Esophagus squamous epithelium (tissue), 5 donors: ENCODE measurements around the gene PTPRD. TPM values are rescaled to one million over a fixed set of nuclear protein-coding genes. Genes with fewer than 3 reads are reported as not detected.

ENCODE experiments used
- DNase-seq: peaks from one replicate; lab custom pipeline; 2025; lab: John Stamatoyannopoulos, UW
- H3K27ac ChIP-seq, 4 donors: fragments of 200-600 bp; sonication (generic); one replicate each; pipeline ENCODE4 v1.5.1; 2016 to 2019; ENCODE audit warnings: mild to moderate bottlenecking in 1 of 4
- H3K27me3 ChIP-seq, 4 donors: fragments of 200-600 bp; sonication (generic); 1 replicate in 3 of 4; 2 replicates in 1 of 4; pipeline versions ENCODE4 v1.5.1 to v1.6.0; 2017 to 2021; ENCODE audit warnings: antibody characterized with exemption in 1 of 4
- H3K36me3 ChIP-seq, 3 donors: fragments of 200-600 bp; sonication (generic); one replicate each; pipeline ENCODE4 v1.5.1; 2016 to 2019
- H3K4me1 ChIP-seq, 3 donors: fragments of 200-600 bp; sonication (generic); one replicate each; pipeline ENCODE4 v1.5.1; 2017 to 2019
- H3K4me3 ChIP-seq, 4 donors: fragments of 200-600 bp; sonication (generic); 1 replicate in 3 of 4; 2 replicates in 1 of 4; pipeline ENCODE4 v1.5.1; 2016 to 2019; ENCODE audit warnings: mild to moderate bottlenecking in 2 of 4, moderate library complexity in 1 of 4
- H3K9me3 ChIP-seq, 3 donors: fragments of 200-600 bp; sonication (generic); one replicate each; pipeline ENCODE4 v1.5.1; 2016 to 2019
- CTCF ChIP-seq, 6 experiments: fragments of 450-650 bp in 4 of 6; fragments of 200-600 bp in 2 of 6; sonication (generic) in 2 of 6; IDR thresholded peaks; one replicate each; pipeline ENCODE4 v1.5.1; 2016 to 2019; ENCODE audit warnings: antibody characterized with exemption in 6 of 6, mild to moderate bottlenecking in 4 of 6, moderate library complexity in 4 of 6
- POLR2A ChIP-seq, 4 donors: fragments of 450-650 bp; IDR thresholded peaks; one replicate each; pipeline ENCODE4 v1.6.1; 2017; ENCODE audit warnings: antibody characterized with exemption in 4 of 4, mild to moderate bottlenecking in 4 of 4, moderate library complexity in 3 of 4
- WGBS, 2 donors: methylation state at CpG; one replicate each; pipeline ENCODE4 v1.1.5; 2018; 5-methylcytosine and 5-hydroxymethylcytosine counted together
- intact Hi-C: fragments of 100-400 bp; cut with DNase I; formaldehyde crosslinking; loops from one replicate; pipeline ENCODE4 v1.15.0; 2022
- total RNA-seq, 4 donors: library from RNA; depleted of rRNA; stranded (reverse); fragments of >200 nt; gene quantifications; one replicate each; pipeline ENCODE4 v1.1.0, GENCODE V29; 2016
- donor health status: DM: yes; HTN: yes; CAD: no.

PTPRD gene
- 10 to 100 TPM in 1 of 4 donors, 1 to 10 TPM in 2, under 1 TPM in 1; 0.23 to 16.3 (median 6.6) TPM for total RNA-seq

GRCh38 chr9:10612641-10613398 lies at the start of gene PTPRD:
TSS of gene PTPRD (minus strand) at chr9:10613002.
- H3K9me3 ChIP-seq = no peaks in the 10 kb centered on the region
- H3K27ac ChIP-seq = no peak within 1 kb of the TSS
- intact Hi-C loops = no loop called here
- peaks cover 0 to 17% (median 6%) of the 10 kb centered on the region in 3 donors for H3K4me1 ChIP-seq
- peak within 1 kb of the TSS; percentile 23 to 63 (median 40) for H3K4me3 ChIP-seq
- H3K36me3 ChIP-seq = no peaks in the 10 kb centered on the region
- no peak for TF ChIP-seq POLR2A (IDR thresholded peaks at IDR 0.05)
- TF ChIP-seq CTCF (IDR thresholded peaks at IDR 0.05) = peak in 3 of 6 experiments; percentile 18 to 55 (median 30)
- WGBS, 2 donors = 7 to 9% methylated on average over 5 to 16 of the region's 87 CpGs
- no peak for DNase-seq
- H3K27me3 ChIP-seq = peaks cover 0 to 81% (median 9%) of the 10 kb centered on the region in 4 donors

- Histone ChIP-seq H3K27ac (no peak overlapping the region), H3K4me1 (no peaks in the 10 kb centered on the region), H3K36me3 (no peaks in the 10 kb centered on the region), H3K27me3 (no peaks in the 10 kb centered on the region), H3K4me3 (no peak overlapping the region), H3K9me3 (no peaks in the 10 kb centered on the region)
- 20% methylated on average over 2 of the region's 2 CpGs for WGBS, 2 donors
- no peak for DNase-seq
- intact Hi-C loops = no loop called here
- TF ChIP-seq CTCF (IDR thresholded peaks at IDR 0.05) (no peak), POLR2A (IDR thresholded peaks at IDR 0.05) (no peak)
Observed at GRCh38 chr9:10661994-10662393, 49.2 kb upstream of the PTPRD start.

- 25 to 80% methylated on average over 1 of the region's 1 CpG for WGBS, 2 donors
- H3K4me1 ChIP-seq = no peaks in the 10 kb centered on the region
- no peaks in the 10 kb centered on the region for H3K27me3 ChIP-seq
- TF ChIP-seq POLR2A (IDR thresholded peaks at IDR 0.05) = no peak
- no peak for TF ChIP-seq CTCF (IDR thresholded peaks at IDR 0.05)
- no peak for DNase-seq
- intact Hi-C loops = no loop called here
- H3K9me3 ChIP-seq = no peaks in the 10 kb centered on the region
- H3K27ac ChIP-seq = no peak overlapping the region
- H3K4me3 ChIP-seq = no peak overlapping the region
- no peaks in the 10 kb centered on the region for H3K36me3 ChIP-seq
Observed at GRCh38 chr9:10661376-10661775, 48.6 kb upstream of the PTPRD start.

- 30 to 100% methylated on average over 1 to 2 of the region's 2 CpGs for WGBS, 2 donors
- Histone ChIP-seq H3K27ac (no peak overlapping the region), H3K27me3 (no peaks in the 10 kb centered on the region), H3K4me1 (no peaks in the 10 kb centered on the region), H3K9me3 (peaks cover 0 to 6% (median 5%) of the 10 kb centered on the region in 3 donors), H3K36me3 (no peaks in the 10 kb centered on the region), H3K4me3 (no peak overlapping the region)
- intact Hi-C loops = no loop called here
- TF ChIP-seq CTCF (IDR thresholded peaks at IDR 0.05) (no peak), POLR2A (IDR thresholded peaks at IDR 0.05) (no peak)
- no peak for DNase-seq
Observed at GRCh38 chr9:10651012-10651411, 38.2 kb upstream of the PTPRD start.

GRCh38 chr9:10649076-10649475 lies 36.3 kb upstream of the PTPRD start:
- Histone ChIP-seq H3K4me3 (no peak overlapping the region), H3K9me3 (peaks cover 0 to 6% (median 5%) of the 10 kb centered on the region in 3 donors), H3K27ac (no peak overlapping the region), H3K36me3 (no peaks in the 10 kb centered on the region), H3K4me1 (no peaks in the 10 kb centered on the region), H3K27me3 (no peaks in the 10 kb centered on the region)
- intact Hi-C loops = no loop called here
- TF ChIP-seq POLR2A (IDR thresholded peaks at IDR 0.05) = no peak
- TF ChIP-seq CTCF (IDR thresholded peaks at IDR 0.05) = no peak
- no peak for DNase-seq
- 30 to 57% methylated on average over 1 of the region's 1 CpG for WGBS, 2 donors
